WERI-Rb-1 (cell line): ENCODE results near the gene DALRD3.

ENCODE experiments used
- DNase-seq: peaks from one replicate; pipeline ENCODE4 v3.0.0-alpha.2; 2020
- H3K27ac ChIP-seq: fragments of 250-450 bp; sonication (Bioruptor Pico); 2 replicates; pipeline ENCODE4 v1.5.1; 2020; ENCODE audit warnings: mild to moderate bottlenecking, moderate library complexity
- H3K27me3 ChIP-seq: fragments of 250-450 bp; sonication (Bioruptor Pico); 2 replicates; pipeline ENCODE4 v1.5.1; 2021; ENCODE audit warnings: mild to moderate bottlenecking, low read depth, moderate library complexity; ENCODE audit not compliant: insufficient read depth, severe bottlenecking
- H3K36me3 ChIP-seq: fragments of 250-450 bp; sonication (Bioruptor Pico); 2 replicates; pipeline ENCODE4 v1.5.1; 2020; ENCODE audit warnings: mild to moderate bottlenecking, moderate library complexity
- H3K4me3 ChIP-seq: 2 replicates; pipeline ENCODE4 v1.5.1; 2011; ENCODE audit warnings: low read depth, mild to moderate bottlenecking, control low read depth, low read length
- H3K9me3 ChIP-seq: fragments of 250-450 bp; sonication (Bioruptor Pico); 2 replicates; pipeline ENCODE4 v1.5.1; 2021; ENCODE audit warnings: mild to moderate bottlenecking, moderate library complexity; ENCODE audit not compliant: severe bottlenecking
- CTCF ChIP-seq: IDR thresholded peaks from 2 replicates; pipeline ENCODE4 v1.5.1; 2011; ENCODE audit warnings: low read depth, mild to moderate bottlenecking, control low read depth, inconsistent platforms, low read length

The DALRD3 gene

GRCh38 chr3:48974076-48974864 is 44.1 kb downstream of the DALRD3 start:
- H3K36me3 ChIP-seq = peaks cover 88% of the 10 kb centered on the region
- no peaks in the 10 kb centered on the region for H3K27me3 ChIP-seq
- peak overlapping the region; percentile 80 for H3K27ac ChIP-seq
- H3K9me3 ChIP-seq = no peaks in the 10 kb centered on the region
- TF ChIP-seq CTCF = no peak
- peak; percentile 78 for DNase-seq
- no peak overlapping the region for H3K4me3 ChIP-seq

GRCh38 chr3:48970586-48970985 is 47.8 kb downstream of the DALRD3 start:
- no peak for DNase-seq
- Histone ChIP-seq H3K36me3 (peaks cover 85% of the 10 kb centered on the region), H3K27me3 (no peaks in the 10 kb centered on the region), H3K9me3 (no peaks in the 10 kb centered on the region), H3K4me3 (no peak overlapping the region), H3K27ac (no peak overlapping the region)
- no peak for TF ChIP-seq CTCF

- no peak for TF ChIP-seq CTCF
- peaks cover 71% of the 10 kb centered on the region for H3K36me3 ChIP-seq
- no peak overlapping the region for H3K27ac ChIP-seq
These were observed 51.5 kb downstream of the DALRD3 start for GRCh38 chr3:48966876-48967361.

GRCh38 chr3:48966367-48966766 is 52.0 kb downstream of the DALRD3 start:
- Histone ChIP-seq H3K9me3 (no peaks in the 10 kb centered on the region), H3K4me3 (no peak overlapping the region), H3K36me3 (peaks cover 71% of the 10 kb centered on the region), H3K27me3 (no peaks in the 10 kb centered on the region), H3K27ac (no peak overlapping the region)
- no peak for DNase-seq
- TF ChIP-seq CTCF = no peak

More at GRCh38 chr3:48966876-48967361, 51.5 kb downstream of the DALRD3 start:
- H3K4me3 ChIP-seq = no peak overlapping the region
- no peak for DNase-seq
- no peaks in the 10 kb centered on the region for H3K27me3 ChIP-seq
- H3K9me3 ChIP-seq = no peaks in the 10 kb centered on the region
